GM12878 (cell line): ENCODE measurements around the gene APLP1. TPM values are rescaled to one million over a fixed set of nuclear protein-coding genes. Genes with fewer than 3 reads are reported as not detected.
A peak's percentile ranks its signal among the peaks of the same experiment; 100 is the strongest.

Experiments
- ATAC-seq: fragments of 200-7000 bp; cut with Tn5 transposase; 3 replicates; pipeline ENCODE4 v1.9.1; 2020; ENCODE audit warnings: mild to moderate bottlenecking, moderate library complexity
- BruUV-seq: library from RNA; stranded (reverse); fragments of 400-500 nt; replicated peaks from 2 replicates; lab custom pipeline; 2021; lab: Mats Ljungman, UMichigan
- CTCF ChIA-PET: fragments of 300-600 bp; sonication (Branson Sonifier 250); formaldehyde crosslinking; extraction: SDS; loops from one replicate; lab custom pipeline; 2021; ENCODE audit warnings: inconsistent platforms; lab: Yijun Ruan, JAX
- POLR2A ChIA-PET: fragments of 350-600 bp; formaldehyde crosslinking; extraction: SDS; loops from one replicate; lab custom pipeline; 2021; ENCODE audit warnings: inconsistent platforms; lab: Charles Lee
- RAD21 ChIA-PET: fragments of 300-600 bp; sonication (Branson Sonifier 250); formaldehyde crosslinking; loops from one replicate; lab custom pipeline; 2023; ENCODE audit warnings: antibody characterized with exemption; ENCODE audit not compliant: unreplicated experiment; lab: Charles Lee
- SMC1A ChIA-PET: fragments of 300-600 bp; sonication (Branson Sonifier 250); formaldehyde crosslinking; loops from one replicate; lab custom pipeline; 2023; ENCODE audit not compliant: unreplicated experiment, uncharacterized antibody; lab: Charles Lee
- DNase-seq: peaks from one replicate; pipeline ENCODE4 v3.0.0-alpha.2; 2011; ENCODE audit warnings: low read depth, low spot score
- FAIRE-seq: peaks from 3 replicates; lab custom pipeline; 2011; peaks lifted over from hg19 to GRCh38; lab: Jason Lieb, UNC
- H2AFZ ChIP-seq: 2 replicates; pipeline ENCODE4 v1.6.0; 2011; ENCODE audit warnings: low read depth, low read length, control low read depth; ENCODE audit not compliant: control insufficient read depth
- H3K27ac ChIP-seq: 2 replicates; pipeline ENCODE4 v1.5.1; 2011; ENCODE audit warnings: control low read depth; ENCODE audit not compliant: control insufficient read depth, insufficient read depth
- H3K27me3 ChIP-seq, 2 experiments: replicated peaks in 1 of 2; 2 replicates each; pipeline versions ENCODE4 v1.6.0 to v1.6.1; 2011; ENCODE audit warnings: low read length in 1 of 2; ENCODE audit not compliant: control insufficient read depth in 2 of 2, insufficient read depth in 2 of 2
- H3K36me3 ChIP-seq, 2 experiments: 2 replicates each; pipeline ENCODE4 v1.5.1; 2011; ENCODE audit warnings: low read length in 1 of 2; ENCODE audit not compliant: control insufficient read depth in 2 of 2, insufficient read depth in 2 of 2
- H3K4me1 ChIP-seq: 2 replicates; pipeline ENCODE4 v1.6.1; 2011; ENCODE audit warnings: mild to moderate bottlenecking, low read length, moderate library complexity, mixed read lengths; ENCODE audit not compliant: control insufficient read depth, insufficient read depth
- H3K4me2 ChIP-seq: 2 replicates; pipeline ENCODE4 v1.6.0; 2011; ENCODE audit warnings: control low read depth; ENCODE audit not compliant: control insufficient read depth, insufficient read depth
- H3K4me3 ChIP-seq: fragments of 200-600 bp; sonication (generic); 2 replicates; pipeline ENCODE4 v1.5.1; 2016
- H3K79me2 ChIP-seq: 2 replicates; pipeline ENCODE4 v1.6.0; 2011; ENCODE audit warnings: low read length; ENCODE audit not compliant: control insufficient read depth, insufficient read depth
- H3K9ac ChIP-seq: 2 replicates; pipeline ENCODE4 v1.8.0; 2011; ENCODE audit warnings: low read length, control low read depth, mixed read lengths; ENCODE audit not compliant: control insufficient read depth, insufficient read depth
- H3K9me3 ChIP-seq: replicated peaks from 3 replicates; pipeline ENCODE4 v1.5.1; 2011; ENCODE audit warnings: mild to moderate bottlenecking, low read length; ENCODE audit not compliant: control insufficient read depth, insufficient read depth
- H4K20me1 ChIP-seq: 2 replicates; pipeline ENCODE4 v1.6.0; 2011; ENCODE audit not compliant: control insufficient read depth, insufficient read depth
- BACH1 ChIP-seq: fragments of 450-650 bp; IDR thresholded peaks from 2 replicates; pipeline ENCODE4 v1.6.1; 2017; ENCODE audit warnings: mild to moderate bottlenecking, borderline replicate concordance
- CBFB ChIP-seq: IDR thresholded peaks from 2 replicates; pipeline ENCODE4 v1.6.1; 2016; ENCODE audit warnings: antibody characterized with exemption, low read depth
- CBX5 ChIP-seq: sonication (generic); IDR thresholded peaks from 2 replicates; pipeline ENCODE4 v1.6.1; 2016; ENCODE audit warnings: low read depth, moderate library complexity, mild to moderate bottlenecking, inconsistent platforms
- ESRRA ChIP-seq: IDR thresholded peaks from 2 replicates; pipeline ENCODE4 v1.6.1; 2012; ENCODE audit warnings: mild to moderate bottlenecking, low read length, improper control_type of control experiment
- HDGF ChIP-seq: fragments of 450-650 bp; IDR thresholded peaks from 2 replicates; pipeline ENCODE4 v1.6.1; 2016; ENCODE audit warnings: antibody characterized with exemption
- IKZF2 ChIP-seq, 2 experiments: fragments of 450-650 bp; IDR thresholded peaks; 2 replicates each; pipeline ENCODE4 v1.6.1; 2017; ENCODE audit warnings: mild to moderate bottlenecking in 2 of 2, moderate library complexity in 2 of 2
- IRF5 ChIP-seq: fragments of 450-650 bp; IDR thresholded peaks from 2 replicates; pipeline ENCODE4 v1.6.1; 2017; ENCODE audit warnings: borderline replicate concordance
- JUNB ChIP-seq: IDR thresholded peaks from 2 replicates; pipeline ENCODE4 v1.6.1; 2016; ENCODE audit warnings: antibody characterized with exemption, mild to moderate bottlenecking
- KDM1A ChIP-seq: fragments of 200-600 bp; sonication (generic); IDR thresholded peaks from 2 replicates; pipeline ENCODE4 v1.6.1; 2016; ENCODE audit warnings: borderline replicate concordance
- MXI1 ChIP-seq: fragments of 150-350 bp; IDR thresholded peaks from 2 replicates; pipeline ENCODE4 v1.6.1; 2011; ENCODE audit warnings: low read depth, mild to moderate bottlenecking, inconsistent platforms, low read length, improper control_type of control experiment
- NBN ChIP-seq: fragments of 450-650 bp; IDR thresholded peaks from 2 replicates; pipeline ENCODE4 v1.6.1; 2016
- NFIC ChIP-seq: IDR thresholded peaks from 2 replicates; pipeline ENCODE4 v1.6.1; 2012; ENCODE audit warnings: low read depth, mild to moderate bottlenecking, inconsistent platforms, low read length, moderate library complexity
- NKRF ChIP-seq: fragments of 450-650 bp; conservative IDR thresholded peaks from 2 replicates; pipeline ENCODE4 v1.6.1; 2017; ENCODE audit warnings: mild to moderate bottlenecking, moderate library complexity
- NRF1 ChIP-seq: conservative IDR thresholded peaks from 2 replicates; pipeline ENCODE4 v1.6.1; 2011; ENCODE audit warnings: mild to moderate bottlenecking, low read depth, low read length, improper control_type of control experiment
- PBX3 ChIP-seq: IDR thresholded peaks from 2 replicates; pipeline ENCODE4 v1.6.1; 2011; ENCODE audit warnings: mild to moderate bottlenecking, low read depth, low read length, moderate library complexity; ENCODE audit not compliant: insufficient replicate concordance
- PKNOX1 ChIP-seq: fragments of 450-650 bp; IDR thresholded peaks from 2 replicates; pipeline ENCODE4 v1.6.1; 2016; ENCODE audit warnings: mild to moderate bottlenecking
- POLR2AphosphoS5 ChIP-seq: IDR thresholded peaks from 2 replicates; pipeline ENCODE4 v1.6.1; 2011; ENCODE audit warnings: mild to moderate bottlenecking, low read length, inconsistent platforms
- SREBF2 ChIP-seq: IDR thresholded peaks from 2 replicates; pipeline ENCODE4 v1.6.1; 2012; ENCODE audit warnings: mild to moderate bottlenecking, low read length
- TCF3 ChIP-seq: IDR thresholded peaks from 2 replicates; pipeline ENCODE4 v1.6.1; 2012; ENCODE audit warnings: low read depth, mild to moderate bottlenecking, low read length, borderline replicate concordance; ENCODE audit not compliant: insufficient read depth
- ZNF622 ChIP-seq: fragments of 450-650 bp; IDR thresholded peaks from 2 replicates; pipeline ENCODE4 v1.6.1; 2017; ENCODE audit warnings: mild to moderate bottlenecking, inconsistent platforms
- WGBS: methylation state at CpG from one replicate; pipeline ENCODE4 v1.1.6; 2016; ENCODE audit warnings: low lambda C conversion rate; ENCODE audit not compliant: insufficient replicate concordance, insufficient coverage; ENCODE audit errors: missing lambda C conversion rate; 5-methylcytosine and 5-hydroxymethylcytosine counted together
- in situ Hi-C: fragments of 300-500 bp; cut with MboI; formaldehyde crosslinking; loops from 9 replicates; pipeline ENCODE4 v1.14.3; 2018; ENCODE audit warnings: mixed read lengths
- intact Hi-C: fragments of 100-400 bp; cut with micrococcal nuclease; formaldehyde crosslinking; loops from one replicate; pipeline ENCODE4 v1.14.2; 2022; ENCODE audit not compliant: unreplicated experiment
- polyA plus RNA-seq, 11 experiments: library from polyadenylated mRNA; depleted of rRNA in 4 of 11; unstranded in 6 of 11; stranded (reverse) in 5 of 11; fragments of >200 nt; fragmentation: Nextera tagmentation in 4 of 11; fragmentation: Illumina TruSeq in 1 of 11; extraction: Ambion mirVana in 4 of 11; extraction: Trizol in 1 of 11; gene quantifications; 1 replicate in 1 of 11; 2 replicates in 10 of 11; pipeline versions ENCODE4 v1.2.1 to v1.2.3, GENCODE V29; 2011 to 2016; ENCODE audit warnings: inconsistent platforms in 2 of 11, missing spikeins in 2 of 11, low read depth in 1 of 11
- total RNA-seq, 4 experiments: library from RNA; depleted of rRNA in 3 of 4; stranded (reverse); fragments of >200 nt in 3 of 4; fragmentation: Illumina TruSeq in 1 of 4; extraction: Trizol in 1 of 4; gene quantifications; 2 replicates each; pipeline versions ENCODE4 v1.2.1 to v1.2.3, GENCODE V29; 2013 to 2021

APLP1 gene
- total and polyA plus RNA-seq, 10 of the 15 experiments (the other 5 are each of a cell fraction or from before 2014, with no cell fraction given), result 0.07 to 2.2 (median 0.91) TPM; not detected in 1

GRCh38 chr19:35879770-35880317, 11.5 kb downstream of the APLP1 start:
- in situ Hi-C loops (no loop called here), intact Hi-C loops (loop anchor here (5.0 kb wide), 1 partner anchor 188 kb away; no protein-coding TSS in a partner anchor)
- H3K9ac ChIP-seq, result no peak overlapping the region
- no peaks in the 10 kb centered on the region for H3K4me1 ChIP-seq
- no peaks in the 10 kb centered on the region for H3K9me3 ChIP-seq
- ChIA-PET SMC1A (interaction anchor here (1.6 to 6.7 kb wide), 2 partner anchors 51 to 185 kb away, joined by 10 to 90 read pairs; no protein-coding TSS in a partner anchor), CTCF (interaction anchor here (1.0 to 9.6 kb wide), 5 partner anchors 9 to 187 kb away, joined by 3 to 145 read pairs (median 5); partner anchors contain the start of gene APLP1), POLR2A (interaction anchor here (0.7 kb wide), 1 partner anchor 76 kb away, joined by 3 read pairs; no protein-coding TSS in a partner anchor), RAD21 (interaction anchor here (0.5 to 7.3 kb wide), 4 partner anchors 52 to 185 kb away, joined by 3 to 107 read pairs (median 4); no protein-coding TSS in a partner anchor)
- no TSS peak for BruUV-seq
- H3K27me3 ChIP-seq, result no peaks in the 10 kb centered on the region; a peak in 1 of 4 replicates
- H3K27ac ChIP-seq, result no peak overlapping the region
- no peak overlapping the region for H3K4me2 ChIP-seq
- no peaks in the 10 kb centered on the region for H3K79me2 ChIP-seq
- H3K4me3 ChIP-seq, result no peak overlapping the region
- no peak for DNase-seq
- no peaks in the 10 kb centered on the region for H3K36me3 ChIP-seq
- H2AFZ ChIP-seq, result no peak overlapping the region
- ATAC-seq, result peak; percentile 92
- peak; percentile 38 for FAIRE-seq
- H4K20me1 ChIP-seq, result no peaks in the 10 kb centered on the region
- WGBS, result 6% methylated on average over 28 of the region's 28 CpGs
- TF ChIP-seq NRF1, result no peak
- no peak for TF ChIP-seq SREBF2
- TF ChIP-seq ZNF622, result no peak
- TF ChIP-seq NFIC, result no peak
- no peak for TF ChIP-seq IRF5
- no peak for TF ChIP-seq JUNB
- peak; percentile 74 for TF ChIP-seq MXI1
- TF ChIP-seq PKNOX1, result no peak
- 0 out of 2 replicates have a peak, but pooled peaks have one; percentile 22 for TF ChIP-seq NKRF
- TF ChIP-seq HDGF, result no peak
- TF ChIP-seq NBN, result no peak
- no peak for TF ChIP-seq ESRRA
- no peak for TF ChIP-seq BACH1
- TF ChIP-seq TCF3, result no peak
- no peak for TF ChIP-seq POLR2AphosphoS5
- TF ChIP-seq CBFB, result no peak
- no peak for TF ChIP-seq PBX3
- no peak for TF ChIP-seq CBX5
- no peak for TF ChIP-seq KDM1A
- 0 out of 4 replicates have a peak, but pooled peaks of 1 of the 2 experiments have one; percentile 11 for TF ChIP-seq IKZF2 (IDR thresholded peaks at IDR 0.05)
